PC-3 (cell line): ENCODE data around the gene AMELX. TPM values are rescaled to one million over a fixed set of nuclear protein-coding genes. Genes with fewer than 3 reads are reported as not detected.

Experiments used
- ATAC-seq: fragments of 200-7000 bp; cut with Tn5 transposase; 2 replicates; pipeline ENCODE4 v1.9.1; 2020; ENCODE audit warnings: mild to moderate bottlenecking, moderate library complexity
- BruUV-seq: library from RNA; stranded (reverse); fragments of 400-500 nt; replicated peaks from 2 replicates; lab custom pipeline; 2021; lab: Mats Ljungman, UMichigan
- CTCF ChIA-PET: fragments of 300-600 bp; sonication (Branson Sonifier 250); formaldehyde crosslinking; loops from one replicate; lab custom pipeline; 2022; ENCODE audit warnings: antibody characterized with exemption; lab: Charles Lee
- POLR2A ChIA-PET: fragments of 300-600 bp; sonication (Branson Sonifier 250); formaldehyde crosslinking; loops from one replicate; lab custom pipeline; 2022; ENCODE audit warnings: antibody characterized with exemption; ENCODE audit not compliant: unreplicated experiment; lab: Charles Lee
- DNase-seq: peaks from one replicate; pipeline ENCODE4 v3.0.0-alpha.2; 2015
- H2AFZ ChIP-seq: fragments of 300-600 bp; sonication (generic); 2 replicates; pipeline ENCODE4 v1.6.0; 2016; ENCODE audit warnings: antibody characterized with exemption, low read length
- H3F3A ChIP-seq: fragments of 300-600 bp; sonication (generic); one replicate; pipeline ENCODE4 v1.6.0; 2017; ENCODE audit warnings: antibody characterized with exemption, low read length, control low read depth, mild to moderate bottlenecking; ENCODE audit not compliant: unreplicated experiment
- H3K27ac ChIP-seq: fragments of 300-600 bp; sonication (generic); 2 replicates; pipeline ENCODE4 v1.5.1; 2016; ENCODE audit warnings: mild to moderate bottlenecking, low read length
- H3K27me3 ChIP-seq: fragments of 300-600 bp; sonication (generic); 2 replicates; pipeline ENCODE4 v1.6.1; 2016; ENCODE audit warnings: low read length, mixed read lengths
- H3K36me3 ChIP-seq: fragments of 300-600 bp; sonication (generic); 2 replicates; pipeline ENCODE4 v1.6.1; 2016; ENCODE audit warnings: low read depth, mixed run types, low read length, mixed read lengths
- H3K4me1 ChIP-seq: fragments of 300-600 bp; sonication (generic); 2 replicates; pipeline ENCODE4 v1.5.1; 2016; ENCODE audit warnings: low read length; ENCODE audit not compliant: insufficient read depth
- H3K4me2 ChIP-seq: fragments of 300-600 bp; sonication (generic); 2 replicates; pipeline ENCODE4 v1.6.0; 2016; ENCODE audit warnings: low read length
- H3K4me3 ChIP-seq: fragments of 300-600 bp; sonication (generic); 2 replicates; pipeline ENCODE4 v1.5.1; 2016; ENCODE audit warnings: mild to moderate bottlenecking, low read length, mixed read lengths
- H3K79me2 ChIP-seq: fragments of 300-600 bp; sonication (generic); 2 replicates; pipeline ENCODE4 v1.6.1; 2017; ENCODE audit warnings: low read length, mixed read lengths
- H3K9ac ChIP-seq: fragments of 300-600 bp; sonication (generic); 2 replicates; pipeline ENCODE4 v1.6.0; 2016; ENCODE audit warnings: mild to moderate bottlenecking, low read length
- H3K9me2 ChIP-seq: fragments of 300-600 bp; sonication (generic); replicated peaks from 2 replicates; pipeline ENCODE4 v1.6.1; 2016; ENCODE audit warnings: mixed run types, low read length, mixed read lengths
- H3K9me3 ChIP-seq: fragments of 300-600 bp; sonication (generic); 2 replicates; pipeline ENCODE4 v1.6.1; 2016; ENCODE audit warnings: low read length, mixed read lengths
- H4K20me1 ChIP-seq: fragments of 300-600 bp; sonication (generic); 2 replicates; pipeline ENCODE4 v1.6.1; 2016; ENCODE audit warnings: low read length, mixed read lengths
- EZH2 ChIP-seq: fragments of 300-600 bp; sonication (generic); IDR thresholded peaks from one replicate; pipeline ENCODE4 v1.6.1; 2017; ENCODE audit warnings: antibody characterized with exemption, mild to moderate bottlenecking, low read length; ENCODE audit not compliant: unreplicated experiment
- EZH2phosphoT487 ChIP-seq: fragments of 300-600 bp; sonication (generic); IDR thresholded peaks from 2 replicates; pipeline ENCODE4 v1.6.1; 2018; ENCODE audit warnings: mild to moderate bottlenecking, antibody characterized with exemption, low read length, borderline replicate concordance
- intact Hi-C: fragments of 100-400 bp; cut with micrococcal nuclease; formaldehyde crosslinking; loops from 2 replicates; pipeline ENCODE4 v1.9.0; 2023
- total RNA-seq: library from RNA; depleted of rRNA; stranded (reverse); fragments of >200 nt; gene quantifications from 2 replicates; pipeline ENCODE4 v1.2.3, GENCODE V29; 2014
- TF ChIP-seq, protein P1 (sequence below): fragments of 300-600 bp; sonication (generic); conservative IDR thresholded peaks from 2 replicates; pipeline ENCODE4 v1.5.1; 2017; ENCODE audit warnings: antibody characterized with exemption, low read depth, mild to moderate bottlenecking, low read length

AMELX gene
- total RNA-seq, 1 experiment from 2014 or later = not detected

- CTCF ChIA-PET = no interaction called here
- Histone ChIP-seq H3F3A (peaks cover 4% of the 10 kb centered on the region), H4K20me1 (no peaks in the 10 kb centered on the region), H3K9me3 (no peaks in the 10 kb centered on the region), H3K27ac (no peak overlapping the region), H3K9ac (no peak overlapping the region), H3K36me3 (no peaks in the 10 kb centered on the region), H3K4me1 (peaks cover 15% of the 10 kb centered on the region), H3K27me3 (no peaks in the 10 kb centered on the region), H3K9me2 (no peaks in the 10 kb centered on the region), H3K4me2 (no peak overlapping the region), H3K4me3 (no peak overlapping the region), H3K79me2 (no peaks in the 10 kb centered on the region), H2AFZ (no peak overlapping the region)
- no peak for ATAC-seq
- intact Hi-C loops = no loop called here
- no TSS peak for BruUV-seq
- POLR2A ChIA-PET = no interaction called here
- DNase-seq = no peak
- TF ChIP-seq EZH2phosphoT487 (no peak), EZH2 (no peak)
- TF ChIP-seq, protein P1, sequence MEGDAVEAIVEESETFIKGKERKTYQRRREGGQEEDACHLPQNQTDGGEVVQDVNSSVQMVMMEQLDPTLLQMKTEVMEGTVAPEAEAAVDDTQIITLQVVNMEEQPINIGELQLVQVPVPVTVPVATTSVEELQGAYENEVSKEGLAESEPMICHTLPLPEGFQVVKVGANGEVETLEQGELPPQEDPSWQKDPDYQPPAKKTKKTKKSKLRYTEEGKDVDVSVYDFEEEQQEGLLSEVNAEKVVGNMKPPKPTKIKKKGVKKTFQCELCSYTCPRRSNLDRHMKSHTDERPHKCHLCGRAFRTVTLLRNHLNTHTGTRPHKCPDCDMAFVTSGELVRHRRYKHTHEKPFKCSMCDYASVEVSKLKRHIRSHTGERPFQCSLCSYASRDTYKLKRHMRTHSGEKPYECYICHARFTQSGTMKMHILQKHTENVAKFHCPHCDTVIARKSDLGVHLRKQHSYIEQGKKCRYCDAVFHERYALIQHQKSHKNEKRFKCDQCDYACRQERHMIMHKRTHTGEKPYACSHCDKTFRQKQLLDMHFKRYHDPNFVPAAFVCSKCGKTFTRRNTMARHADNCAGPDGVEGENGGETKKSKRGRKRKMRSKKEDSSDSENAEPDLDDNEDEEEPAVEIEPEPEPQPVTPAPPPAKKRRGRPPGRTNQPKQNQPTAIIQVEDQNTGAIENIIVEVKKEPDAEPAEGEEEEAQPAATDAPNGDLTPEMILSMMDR = no peak
These were observed 35.9 kb upstream of the AMELX start for GRCh38 chrX:11257290-11257689.

DNA sequence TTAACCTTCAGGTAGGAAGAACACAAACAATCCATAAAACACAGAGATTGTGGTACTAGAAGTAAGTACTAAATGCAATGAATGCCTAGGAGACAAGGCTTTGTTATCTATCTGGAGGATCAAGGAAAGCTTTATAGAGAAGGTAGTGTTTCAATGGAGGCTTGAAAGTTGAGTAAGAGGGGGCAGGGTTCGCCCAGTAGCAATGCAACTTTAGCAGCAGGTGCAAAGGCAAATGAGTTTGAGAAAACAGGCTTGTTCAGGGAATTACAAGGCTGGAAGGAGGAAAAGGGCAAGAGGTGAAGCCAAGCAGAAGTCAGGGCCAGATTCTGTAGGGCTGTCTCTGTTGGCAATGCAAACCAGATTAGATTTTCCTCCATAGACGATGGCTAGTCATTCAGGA, 35.5 kb upstream of the AMELX start:
- Histone ChIP-seq H3F3A (peaks cover 4% of the 10 kb centered on the region), H4K20me1 (no peaks in the 10 kb centered on the region), H3K79me2 (no peaks in the 10 kb centered on the region), H3K9me3 (no peaks in the 10 kb centered on the region), H3K27me3 (no peaks in the 10 kb centered on the region), H3K36me3 (no peaks in the 10 kb centered on the region), H3K9ac (no peak overlapping the region), H2AFZ (no peak overlapping the region), H3K4me2 (no peak overlapping the region), H3K4me3 (no peak overlapping the region), H3K4me1 (peaks cover 15% of the 10 kb centered on the region), H3K27ac (no peak overlapping the region), H3K9me2 (no peaks in the 10 kb centered on the region)
- intact Hi-C loops = no loop called here
- ATAC-seq (no peak), DNase-seq (no peak)
- TF ChIP-seq EZH2 = no peak
- no peak for TF ChIP-seq EZH2phosphoT487
- TF ChIP-seq, protein P1 = no peak
- ChIA-PET CTCF (no interaction called here), POLR2A (no interaction called here)
- no TSS peak for BruUV-seq

DNA sequence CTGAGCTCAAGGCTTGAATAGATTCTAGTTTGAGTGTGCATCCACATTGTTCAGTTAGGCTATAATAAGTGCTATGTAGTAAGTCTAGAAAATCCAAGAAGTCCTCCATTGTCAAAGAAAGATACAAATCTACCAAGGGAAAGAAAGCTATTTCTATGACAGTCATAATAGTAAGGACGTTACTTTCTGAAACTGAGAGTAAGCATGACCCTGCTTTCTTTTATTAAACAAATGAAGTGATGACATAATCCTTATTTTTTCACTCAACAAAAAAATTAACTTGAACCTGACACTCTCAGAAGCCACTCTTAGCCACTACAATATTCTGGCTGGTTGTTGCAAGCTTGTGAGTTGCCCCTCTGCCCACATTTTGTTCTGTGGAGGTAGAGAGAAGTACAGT, 33.8 kb upstream of the AMELX start:
- ATAC-seq (no peak), DNase-seq (no peak)
- Histone ChIP-seq H4K20me1 (no peaks in the 10 kb centered on the region), H3K9me3 (no peaks in the 10 kb centered on the region), H3F3A (peaks cover 4% of the 10 kb centered on the region), H3K4me1 (peaks cover 19% of the 10 kb centered on the region), H3K36me3 (no peaks in the 10 kb centered on the region), H3K27ac (no peak overlapping the region), H3K9me2 (no peaks in the 10 kb centered on the region), H3K4me2 (no peak overlapping the region), H3K4me3 (no peak overlapping the region), H2AFZ (no peak overlapping the region), H3K9ac (no peak overlapping the region), H3K79me2 (no peaks in the 10 kb centered on the region), H3K27me3 (no peaks in the 10 kb centered on the region)
- intact Hi-C loops = no loop called here
- TF ChIP-seq, protein P1 = no peak
- TF ChIP-seq EZH2phosphoT487 = no peak
- no peak for TF ChIP-seq EZH2
- ChIA-PET POLR2A (no interaction called here), CTCF (no interaction called here)
- BruUV-seq = no TSS peak
